Epithelial cell of proximal tubule (primary cell): ENCODE results near the gene POM121L2. TPM values are rescaled to one million over a fixed set of nuclear protein-coding genes. Genes with fewer than 3 reads are reported as not detected.
A peak's percentile ranks its signal among the peaks of the same experiment; 100 is the strongest.

Source experiments
- DNase-seq: peaks from one replicate; pipeline ENCODE4 v3.0.0-alpha.2; 2011; ENCODE audit warnings: low read depth
- H3K4me3 ChIP-seq: 2 replicates; pipeline ENCODE4 v1.5.1; 2011; ENCODE audit warnings: low read depth, mild to moderate bottlenecking, low read length
- total RNA-seq: library from RNA; depleted of rRNA; stranded (reverse); fragments of >200 nt; gene quantifications from 2 replicates; pipeline ENCODE4 v1.2.3, GENCODE V29; 2015
- TF ChIP-seq, protein P1 (sequence below): conservative IDR thresholded peaks from 2 replicates; pipeline ENCODE4 v1.5.1; 2012; ENCODE audit warnings: low read depth, mild to moderate bottlenecking, low read length

The POM121L2 gene
- total RNA-seq, 1 donor from 2014 or later = not detected

DNA sequence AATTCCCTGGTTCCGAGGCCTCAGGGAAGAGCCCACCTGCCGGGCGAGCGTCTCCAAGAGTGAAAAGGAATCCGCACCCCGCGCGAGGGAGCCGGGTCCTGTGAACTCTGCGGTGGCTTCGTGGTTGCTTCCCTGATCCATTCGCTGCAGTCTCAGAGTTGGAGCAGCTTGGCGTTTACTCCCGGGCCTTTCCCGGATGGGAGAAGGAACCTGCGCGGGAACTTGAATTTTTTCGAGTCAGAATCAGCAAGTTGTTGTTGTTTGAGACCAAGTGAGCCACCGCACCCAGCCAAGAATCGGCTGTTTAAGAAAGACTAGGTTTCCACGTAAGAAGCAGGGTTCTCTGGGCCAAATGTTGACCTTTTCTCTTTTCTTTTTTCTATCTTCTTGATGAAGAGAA is 51.7 kb downstream of the POM121L2 start:
- TF ChIP-seq, protein P1, sequence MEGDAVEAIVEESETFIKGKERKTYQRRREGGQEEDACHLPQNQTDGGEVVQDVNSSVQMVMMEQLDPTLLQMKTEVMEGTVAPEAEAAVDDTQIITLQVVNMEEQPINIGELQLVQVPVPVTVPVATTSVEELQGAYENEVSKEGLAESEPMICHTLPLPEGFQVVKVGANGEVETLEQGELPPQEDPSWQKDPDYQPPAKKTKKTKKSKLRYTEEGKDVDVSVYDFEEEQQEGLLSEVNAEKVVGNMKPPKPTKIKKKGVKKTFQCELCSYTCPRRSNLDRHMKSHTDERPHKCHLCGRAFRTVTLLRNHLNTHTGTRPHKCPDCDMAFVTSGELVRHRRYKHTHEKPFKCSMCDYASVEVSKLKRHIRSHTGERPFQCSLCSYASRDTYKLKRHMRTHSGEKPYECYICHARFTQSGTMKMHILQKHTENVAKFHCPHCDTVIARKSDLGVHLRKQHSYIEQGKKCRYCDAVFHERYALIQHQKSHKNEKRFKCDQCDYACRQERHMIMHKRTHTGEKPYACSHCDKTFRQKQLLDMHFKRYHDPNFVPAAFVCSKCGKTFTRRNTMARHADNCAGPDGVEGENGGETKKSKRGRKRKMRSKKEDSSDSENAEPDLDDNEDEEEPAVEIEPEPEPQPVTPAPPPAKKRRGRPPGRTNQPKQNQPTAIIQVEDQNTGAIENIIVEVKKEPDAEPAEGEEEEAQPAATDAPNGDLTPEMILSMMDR = no peak
- peak overlapping the region; percentile 6 for H3K4me3 ChIP-seq
- DNase-seq = no peak

Other genes starting within 250 kb of the POM121L2 start
- 1.0 and 2.8 TPM in 2 replicates for gene PRSS16, start 64.6 kb downstream of the POM121L2 start, total RNA-seq
- gene ZNF391, start 76.5 kb upstream of the POM121L2 start, total RNA-seq = 1.2 and 1.4 TPM in 2 replicates
- gene ZNF184, start 160.8 kb upstream of the POM121L2 start, total RNA-seq = 3.7 and 5.7 TPM in 2 replicates